Stimulated activated CD4-positive, alpha-beta T cell treated with anti-CD3 and anti-CD28 coated beads, Interleukin-1b, Interleukin-23, amount 100 ng/mL, for 24 hours (primary cell): Measurements from ENCODE around the gene CCT7.
"Not testable (repeated sequence)": the region's sequence is repeated elsewhere in the genome, so short reads cannot be mapped to it uniquely, and the experiment has no call there.

Experiments used
- DNase-seq, 4 experiments: peaks; one replicate each; pipeline ENCODE4 v3.0.0-alpha.2; 2020; ENCODE audit warnings: low read depth in 4 of 4, low spot score in 1 of 4

CCT7 gene

GRCh38 chr2:73254343-73255006 lies 20.4 kb downstream of the CCT7 start:
- DNase-seq, result no peak

DNA sequence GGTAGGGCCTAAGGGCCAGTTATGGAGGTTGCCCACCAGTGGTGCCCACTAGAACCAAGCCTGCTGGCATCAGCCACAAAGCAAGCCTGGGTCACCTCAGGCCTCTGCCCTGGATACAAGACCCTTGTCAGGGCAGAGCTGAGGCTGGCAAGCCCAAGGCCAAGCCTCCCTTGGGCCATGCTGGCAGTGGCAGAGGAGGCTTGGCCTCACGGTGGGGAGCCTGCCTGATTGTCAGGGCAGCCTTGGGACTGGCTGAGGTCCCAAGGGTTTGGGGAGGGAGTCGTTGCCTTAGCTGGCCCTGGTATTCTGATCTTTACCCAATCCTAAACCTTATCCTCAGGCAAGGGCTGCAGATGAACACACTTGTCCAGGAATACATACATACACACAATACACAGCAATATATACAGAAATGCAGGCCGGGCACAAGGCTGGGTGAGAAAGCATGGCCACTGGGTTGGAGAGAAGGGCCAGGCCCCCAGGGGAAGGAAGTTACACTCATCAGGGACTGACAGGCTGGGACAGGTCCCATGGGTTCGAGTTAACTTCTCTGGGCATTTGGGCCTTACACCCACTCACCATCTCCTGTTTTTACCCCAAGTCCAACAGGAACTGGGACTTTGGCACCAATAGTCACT lies 21.0 kb downstream of the CCT7 start:
- no peak for DNase-seq

GRCh38 chr2:73255907-73256617 lies 22.0 kb downstream of the CCT7 start:
- DNase-seq, result no peak

- DNase-seq, result no peak
Observed at GRCh38 chr2:73256618-73256922, 22.5 kb downstream of the CCT7 start.

GRCh38 chr2:73257021-73257420 lies 22.9 kb downstream of the CCT7 start:
- no peak for DNase-seq

GRCh38 chr2:73257425-73258125 lies 23.5 kb downstream of the CCT7 start:
- no peak for DNase-seq

DNA sequence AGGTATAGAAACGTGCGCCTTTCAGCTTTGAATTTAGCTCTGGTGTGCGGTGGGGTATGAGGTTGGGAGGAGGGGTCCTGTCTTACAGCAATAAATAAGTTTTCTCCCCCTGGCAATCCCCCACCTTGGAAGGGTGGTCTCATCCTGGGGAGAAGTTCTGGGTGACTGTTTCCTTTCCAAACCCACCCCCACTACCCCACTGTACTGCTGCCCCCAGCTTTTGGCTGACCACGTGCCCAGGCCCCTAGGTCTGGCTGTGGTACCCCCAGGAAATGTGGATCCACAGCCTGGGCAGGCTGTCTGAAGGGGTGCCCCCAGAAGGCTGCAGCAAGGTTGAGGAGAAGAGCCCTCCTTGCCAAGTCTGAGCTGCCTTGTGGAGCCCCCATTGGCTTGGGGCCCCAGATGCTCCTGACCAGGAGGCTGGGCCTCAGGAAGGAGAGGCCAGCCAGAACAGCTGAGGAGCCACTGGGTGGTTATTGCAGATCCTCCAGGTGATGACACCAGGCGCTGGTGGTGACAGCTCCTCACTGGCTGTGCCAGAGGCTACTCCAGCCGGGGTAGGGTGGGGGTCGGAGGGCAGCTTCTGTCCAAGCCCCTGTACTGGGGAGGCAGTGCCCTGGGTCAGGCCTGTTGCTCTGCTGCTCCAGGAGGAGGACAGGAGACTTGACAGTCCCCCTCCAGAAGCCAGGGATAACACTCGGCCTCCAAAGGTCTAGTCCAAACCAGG lies 24.2 kb downstream of the CCT7 start:
- no peak for DNase-seq

- no peak for DNase-seq
Observed at GRCh38 chr2:73258913-73259215, 24.8 kb downstream of the CCT7 start.

GRCh38 chr2:73259276-73259675 lies 25.2 kb downstream of the CCT7 start:
- no peak for DNase-seq

GRCh38 chr2:73259704-73260337 lies 25.7 kb downstream of the CCT7 start:
- no peak for DNase-seq

DNA sequence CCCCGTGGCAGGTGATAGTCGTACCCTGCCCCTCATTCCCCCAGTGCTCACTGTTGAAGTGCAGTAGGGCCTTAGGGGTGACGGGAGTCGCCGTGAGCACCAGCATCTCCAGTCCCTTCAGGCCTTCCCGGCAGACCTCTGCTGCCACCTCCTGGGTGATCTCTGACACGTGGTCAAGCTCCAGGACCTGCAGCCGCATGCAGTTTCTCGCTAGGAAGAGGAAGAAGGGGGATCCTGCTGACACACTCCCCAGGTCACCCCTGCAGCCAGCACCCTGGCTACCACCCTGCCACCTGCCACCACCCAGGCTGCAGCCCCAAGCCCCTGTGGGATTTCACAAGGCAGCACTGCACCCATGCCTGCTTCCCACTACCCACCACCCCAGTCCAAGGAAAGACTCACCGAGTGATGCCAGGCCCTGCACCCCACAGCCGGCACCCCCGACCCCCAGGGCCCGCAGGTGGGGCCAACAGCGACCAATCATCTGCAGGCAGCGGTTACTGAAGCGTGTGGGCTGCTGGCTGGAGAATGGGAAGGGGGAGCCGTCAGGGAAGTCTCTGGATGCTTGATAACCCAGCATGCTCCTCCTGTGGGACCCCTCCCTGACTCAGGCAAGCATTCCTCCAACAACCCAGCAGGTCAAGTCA lies 26.4 kb downstream of the CCT7 start:
- no peak for DNase-seq

DNA sequence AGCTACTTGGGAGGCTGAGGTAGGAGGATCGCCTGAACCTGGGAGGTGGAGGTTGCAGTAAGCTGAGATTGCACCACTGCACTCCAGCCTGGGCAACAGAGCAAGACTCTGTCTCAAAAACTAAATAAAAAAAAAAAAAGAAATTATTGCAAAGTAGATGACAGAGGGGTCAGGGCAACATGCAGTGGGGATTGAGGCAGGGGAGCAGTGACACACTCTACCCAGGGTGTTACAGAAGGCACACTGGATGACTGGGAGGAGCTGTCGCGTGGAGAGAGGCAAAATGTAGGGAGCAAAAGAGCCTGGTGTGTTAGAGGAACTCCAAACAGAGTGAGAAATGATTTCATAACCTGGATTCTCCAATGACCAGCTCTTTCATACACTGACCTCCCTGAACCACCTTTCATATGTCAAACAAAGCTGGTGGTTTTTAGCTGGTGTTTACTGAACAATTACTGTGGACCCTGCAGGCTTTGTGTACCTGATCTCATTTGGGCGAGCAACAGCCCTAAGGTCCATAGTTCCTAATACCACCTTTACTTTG lies 28.1 kb downstream of the CCT7 start:
- no peak for DNase-seq

DNA sequence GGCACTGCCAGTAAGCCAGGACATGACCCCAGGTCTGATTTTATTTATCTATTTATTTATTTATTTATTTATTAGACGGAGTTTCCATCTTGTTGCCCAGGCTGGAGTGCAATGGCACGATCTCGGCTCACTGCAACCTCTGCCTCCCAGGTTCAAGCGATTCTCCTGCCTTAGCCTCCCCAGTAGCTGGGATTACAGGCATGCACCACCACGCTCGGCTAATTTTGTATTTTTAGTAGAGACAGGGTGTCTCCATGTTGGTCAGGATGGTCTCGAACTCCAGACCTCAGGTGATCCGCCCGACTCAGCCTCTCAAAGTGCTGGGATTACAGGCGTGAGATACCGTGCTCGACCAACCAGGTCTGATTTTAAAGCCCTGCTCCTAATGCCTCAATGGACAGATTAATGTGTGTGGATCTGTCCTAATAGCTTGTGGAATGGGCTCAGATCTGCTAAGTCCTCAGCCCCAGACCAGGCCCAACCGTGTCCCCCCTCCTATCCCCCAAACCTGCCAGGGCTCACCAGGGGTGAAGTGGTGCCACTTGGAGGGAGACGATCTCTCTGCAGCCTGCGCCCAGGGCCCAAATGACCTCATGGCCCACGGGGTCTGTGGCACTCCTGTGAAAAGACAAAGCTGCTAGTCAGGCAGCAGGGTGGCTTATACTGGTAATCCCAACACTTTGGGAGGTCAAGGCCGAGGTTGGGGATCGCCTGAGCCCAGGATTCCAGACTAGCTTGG lies 28.8 kb downstream of the CCT7 start:
- DNase-seq, result not testable (repeated sequence)

- no peak for DNase-seq
Observed at GRCh38 chr2:73263540-73264331, 29.6 kb downstream of the CCT7 start.

- no peak for DNase-seq
Observed at GRCh38 chr2:73264332-73264606, 30.2 kb downstream of the CCT7 start.

DNA sequence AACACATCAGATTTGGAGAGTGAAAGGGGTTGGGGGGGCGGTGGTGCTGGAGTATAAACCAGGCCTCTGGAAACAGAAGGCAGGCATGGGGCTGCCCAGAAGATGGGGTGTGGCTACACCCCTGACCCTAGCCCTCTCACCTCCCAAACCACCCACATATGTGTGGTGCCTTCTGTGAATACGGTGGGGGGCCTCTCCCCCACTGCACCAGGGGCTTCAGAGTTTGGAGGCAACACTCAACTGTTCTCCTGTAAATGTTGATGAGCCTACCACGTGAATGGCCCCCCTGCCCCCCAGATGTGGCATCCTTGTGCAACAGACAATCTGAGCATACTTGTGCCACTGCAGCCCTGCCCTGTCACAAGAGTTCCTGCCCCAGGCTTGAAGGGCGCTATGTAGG lies 30.7 kb downstream of the CCT7 start:
- no peak for DNase-seq

DNA sequence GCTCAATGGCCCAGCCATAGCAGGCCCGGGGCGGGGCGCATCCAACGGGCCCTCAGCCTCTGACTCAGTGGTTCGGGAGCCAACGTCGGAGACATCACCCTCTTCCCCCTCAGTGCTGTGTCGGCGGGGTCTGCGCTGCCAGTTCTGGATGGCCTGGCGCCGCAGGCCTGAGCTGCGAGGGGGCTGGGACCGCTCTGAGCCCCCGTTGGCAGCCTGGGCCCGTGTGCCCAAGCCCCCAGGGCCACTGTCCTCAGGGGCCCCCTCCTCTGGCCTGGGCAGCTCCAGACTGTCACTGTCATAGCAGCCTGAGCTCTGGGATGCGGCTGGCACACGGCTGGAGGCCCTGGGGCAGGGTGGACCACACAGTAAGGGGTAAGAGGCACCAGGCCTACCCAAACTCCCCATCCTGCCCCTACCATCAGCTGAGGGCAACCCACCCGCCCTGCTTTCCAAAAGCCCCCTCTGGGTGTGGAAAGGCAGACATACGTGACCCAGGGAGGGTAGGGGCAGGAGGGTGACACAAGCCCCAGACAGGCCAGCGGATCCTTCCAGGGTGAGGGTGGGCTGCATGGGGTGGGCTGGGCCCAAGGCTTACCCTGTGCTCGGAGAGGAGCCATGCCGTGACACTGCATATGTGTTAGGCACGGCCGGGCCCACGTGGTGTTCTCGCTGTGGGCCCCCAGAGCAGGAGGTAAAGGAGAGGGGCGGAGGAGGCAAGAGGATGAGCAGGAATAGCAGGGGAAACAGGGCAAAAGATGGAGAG lies 31.4 kb downstream of the CCT7 start:
- DNase-seq, result no peak
